CD4-positive, alpha-beta T cell treated with Interleukin-6 for 4 hours (primary cell): ENCODE data around the gene DLX2.
"Not testable (repeated sequence)": the region's sequence is repeated elsewhere in the genome, so short reads cannot be mapped to it uniquely, and the experiment has no call there.

Experiments used
- DNase-seq: peaks from one replicate; pipeline ENCODE4 v3.0.0-alpha.2; 2020; ENCODE audit warnings: mixed read lengths

The DLX2 gene

DNA sequence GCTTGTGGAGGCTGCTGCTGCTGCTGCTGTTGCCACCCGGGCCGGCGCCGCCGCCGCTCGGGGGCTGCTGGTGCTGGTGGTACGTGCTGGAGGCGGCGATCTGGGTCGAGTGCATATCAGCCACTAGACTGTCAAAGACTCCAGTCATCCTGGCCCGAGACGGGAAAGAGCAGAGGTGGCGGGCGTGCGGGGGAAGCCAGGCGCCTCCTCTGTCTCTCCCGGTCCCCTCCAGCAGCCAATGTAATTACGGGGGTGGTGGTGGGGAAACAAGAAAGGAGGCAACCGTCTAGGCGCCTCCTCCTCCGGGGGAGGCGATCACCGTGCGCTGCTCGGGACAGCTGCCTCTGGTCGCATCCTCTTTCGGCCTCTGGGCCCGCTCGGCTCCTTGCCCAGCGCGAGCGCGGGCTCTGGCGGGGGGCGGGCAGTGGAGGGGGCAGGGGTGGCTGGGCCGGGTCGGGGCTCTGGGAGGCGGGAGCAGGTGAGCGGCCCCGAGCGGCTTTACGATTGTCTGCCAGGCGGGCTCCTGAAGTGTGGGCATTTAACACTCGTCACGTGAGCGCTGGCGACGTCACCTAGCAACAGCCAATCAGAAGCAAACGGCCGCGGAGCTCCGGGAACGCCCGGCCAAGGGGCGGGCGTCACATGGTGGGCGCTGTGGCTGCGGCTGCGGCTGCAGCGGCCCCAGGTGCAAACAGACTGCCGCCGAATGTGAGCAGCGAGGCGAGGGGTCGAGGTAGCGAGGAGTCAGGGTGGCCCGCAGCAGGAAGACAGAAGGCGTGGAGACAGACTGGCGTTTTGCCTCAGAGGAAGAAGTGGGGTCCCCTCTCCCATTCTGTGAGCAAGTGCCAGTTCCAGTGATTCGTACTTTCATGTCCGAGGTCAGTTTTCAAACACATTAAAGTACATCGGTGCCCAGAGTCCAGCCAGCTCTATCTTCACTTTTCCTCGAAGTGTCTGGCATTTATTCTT is at the start of gene DLX2:
Gene DLX2 (minus strand): TSS at position 510 of the 969 bp plus-strand sequence. CDS start 362 bp downstream, at position 148.
- DNase-seq, result peak; percentile 65

DNA sequence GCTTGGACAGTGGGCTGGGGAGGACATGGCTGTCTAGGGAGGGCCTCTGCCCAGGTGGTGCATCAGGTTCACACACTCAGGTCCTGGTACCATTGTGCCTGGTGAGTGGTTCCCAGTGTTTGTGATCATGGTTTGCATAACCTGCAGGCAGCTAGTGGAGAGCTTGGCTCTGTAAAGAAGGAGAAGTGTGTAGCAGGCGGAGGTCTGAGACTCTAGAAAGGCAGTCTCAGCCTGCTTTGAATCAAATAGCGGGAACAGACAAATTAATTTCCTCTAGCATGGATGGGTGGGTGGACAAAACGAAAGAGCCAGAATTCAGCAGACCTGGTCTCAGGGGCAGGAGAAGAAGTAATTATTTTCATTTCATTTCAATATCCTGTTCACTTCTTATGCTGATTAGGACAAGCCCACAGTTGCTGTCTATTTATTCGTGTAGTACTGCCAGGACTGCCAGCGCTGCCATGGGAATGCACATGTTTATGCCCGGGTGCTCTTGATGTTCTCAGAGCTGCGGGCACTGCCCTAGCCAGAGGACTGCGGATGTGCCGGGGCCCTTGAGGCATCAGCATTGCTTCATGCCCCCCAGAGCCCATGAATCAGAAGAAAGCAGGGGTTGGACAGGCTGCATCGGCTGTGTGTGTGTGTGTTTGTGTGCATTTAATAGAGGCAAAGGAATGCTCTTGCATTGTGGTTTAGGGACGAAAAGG is 45.4 kb upstream of the DLX2 start:
- no peak for DNase-seq

- DNase-seq, result no peak
These were observed 41.1 kb upstream of the DLX2 start for GRCh38 chr2:172143817-172144216.

- not testable (repeated sequence) for DNase-seq
These were observed 36.0 kb upstream of the DLX2 start for GRCh38 chr2:172138727-172139126.

DNA sequence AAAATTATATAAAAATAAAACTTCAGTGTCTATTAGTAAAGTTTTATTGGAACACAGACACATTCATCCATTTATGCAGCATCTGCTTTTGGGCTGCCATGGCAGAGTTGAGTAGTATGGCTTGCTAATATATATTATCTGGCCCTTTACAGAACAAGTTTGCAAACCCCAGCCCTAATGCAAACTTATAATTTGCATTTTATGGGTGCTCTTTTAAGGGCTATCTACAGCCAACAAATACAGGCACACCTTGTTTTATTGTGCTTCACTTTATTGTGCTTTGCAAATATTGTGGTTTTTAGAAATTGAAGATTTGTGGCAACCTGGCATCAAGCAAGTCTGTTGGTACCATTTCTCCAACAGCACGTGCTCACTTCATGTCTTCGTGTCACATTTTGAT is 35.2 kb upstream of the DLX2 start:
- DNase-seq, result no peak

DNA sequence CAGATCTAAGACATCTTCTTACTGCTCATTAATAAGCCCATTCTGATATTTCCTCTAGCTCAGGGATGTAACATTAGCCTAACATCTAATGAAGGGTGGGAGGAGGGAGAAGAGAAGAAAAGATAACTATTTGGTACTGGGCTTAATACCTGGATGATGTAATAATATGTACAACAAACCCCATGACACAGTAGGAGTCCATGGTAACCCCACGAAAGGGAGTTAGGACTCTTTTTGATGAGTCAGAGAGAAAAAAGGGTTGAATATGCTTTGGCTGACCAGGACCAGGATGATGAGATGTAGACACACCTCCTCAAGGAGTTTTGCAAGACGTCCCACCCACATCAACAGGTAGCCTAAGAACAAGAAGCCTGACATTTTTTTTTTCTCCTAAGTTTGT is 34.4 kb upstream of the DLX2 start:
- DNase-seq, result no peak

DNA sequence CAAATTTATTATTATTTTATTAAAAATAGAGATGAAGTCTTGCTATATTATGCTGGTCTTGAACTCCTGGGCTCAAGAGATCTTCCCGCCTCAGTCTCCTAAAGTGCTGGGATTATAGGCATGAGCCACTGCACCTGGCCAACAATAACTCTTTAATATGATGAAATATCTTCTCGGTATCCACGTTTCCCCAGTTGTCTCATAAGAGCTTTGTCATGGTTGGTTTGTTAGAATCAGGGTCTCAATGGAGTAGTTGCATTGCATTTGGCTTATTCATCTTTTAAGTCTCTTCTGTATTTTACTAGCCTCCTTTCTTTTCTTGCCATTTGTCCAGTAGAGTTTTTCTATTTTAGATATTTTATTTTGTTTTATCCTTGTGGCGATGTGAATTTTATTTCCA is 32.7 kb upstream of the DLX2 start:
- no peak for DNase-seq

GRCh38 chr2:172134270-172134669 is 31.6 kb upstream of the DLX2 start:
- no peak for DNase-seq

DNA sequence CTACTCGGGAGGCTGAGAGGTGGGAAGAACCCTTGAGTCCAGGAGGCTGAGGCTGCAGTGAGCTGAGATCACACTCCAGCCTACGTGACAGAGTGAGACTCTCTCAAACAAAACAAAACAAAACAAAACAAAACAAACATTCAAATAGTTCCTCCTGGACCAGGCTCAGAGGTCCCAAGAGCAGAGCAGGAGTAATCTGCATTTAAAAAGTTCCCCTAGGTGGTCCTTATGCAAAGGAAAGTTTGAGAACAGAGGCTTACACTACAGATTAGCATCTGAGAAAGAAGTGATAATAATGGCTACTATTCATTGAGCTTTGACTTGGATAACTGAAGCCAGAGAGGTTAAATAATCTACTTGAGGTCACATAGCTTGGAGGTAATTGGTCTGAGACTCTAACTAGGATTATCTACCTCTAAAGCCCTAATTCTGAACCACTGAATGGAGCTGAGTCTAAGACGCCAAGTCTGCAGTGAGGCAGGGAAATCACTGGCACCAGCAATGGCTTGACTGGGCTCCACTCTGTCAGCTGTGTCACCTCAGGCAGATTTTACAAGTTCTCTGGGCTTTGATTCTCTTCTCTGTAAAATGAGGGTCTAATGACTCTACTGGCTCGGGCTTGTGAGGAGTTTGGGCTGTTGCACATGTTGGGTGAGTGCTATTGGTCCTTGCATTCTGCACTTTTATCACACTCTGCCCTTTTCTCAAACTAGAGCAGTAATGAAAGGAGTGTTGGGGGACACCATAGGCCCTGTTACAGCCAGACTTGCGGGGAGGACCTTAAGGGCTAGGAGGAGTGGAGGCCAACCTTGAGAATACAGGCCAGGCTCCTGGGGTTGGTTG is 29.2 kb upstream of the DLX2 start:
- no peak for DNase-seq

GRCh38 chr2:172129404-172129803 is 26.7 kb upstream of the DLX2 start:
- no peak for DNase-seq

DNA sequence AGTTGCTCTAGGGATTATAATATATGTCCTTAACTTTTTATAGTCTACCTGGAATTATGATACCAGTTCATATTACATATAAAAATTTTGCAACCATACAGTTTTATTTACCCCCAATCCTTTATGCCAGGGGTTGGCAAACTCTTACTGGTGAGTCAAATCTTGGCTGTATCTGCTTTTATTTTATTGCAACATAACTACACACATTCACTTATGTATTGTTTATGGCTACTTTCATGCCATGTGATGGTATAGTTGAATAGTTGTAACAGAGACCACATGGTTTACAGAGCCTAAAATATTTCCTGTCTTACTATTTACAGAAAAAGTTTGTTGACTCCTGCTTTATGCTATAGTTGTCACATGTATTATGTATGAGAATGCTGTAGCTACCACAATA is 25.8 kb upstream of the DLX2 start:
- no peak for DNase-seq

GRCh38 chr2:172120118-172120517 is 17.4 kb upstream of the DLX2 start:
- DNase-seq, result no peak

DNA sequence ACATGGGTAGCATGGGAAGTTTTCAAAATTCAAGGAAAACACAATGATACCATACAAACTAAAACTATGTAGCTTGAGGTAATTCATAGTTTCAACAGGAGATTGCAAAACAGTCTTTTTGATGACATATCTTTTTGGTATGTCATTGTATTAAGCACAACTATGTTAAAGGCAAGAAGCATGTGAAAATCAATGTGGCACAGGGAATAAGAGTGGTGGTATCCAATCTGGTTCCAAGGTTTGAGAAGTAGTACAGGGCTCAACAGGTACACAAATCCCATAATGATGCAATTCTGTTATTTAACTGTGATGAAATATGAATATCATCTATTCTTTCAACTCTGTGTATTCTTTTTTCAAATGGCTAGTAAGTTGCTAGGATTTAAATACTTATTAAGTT is 16.4 kb upstream of the DLX2 start:
- DNase-seq, result no peak

DNA sequence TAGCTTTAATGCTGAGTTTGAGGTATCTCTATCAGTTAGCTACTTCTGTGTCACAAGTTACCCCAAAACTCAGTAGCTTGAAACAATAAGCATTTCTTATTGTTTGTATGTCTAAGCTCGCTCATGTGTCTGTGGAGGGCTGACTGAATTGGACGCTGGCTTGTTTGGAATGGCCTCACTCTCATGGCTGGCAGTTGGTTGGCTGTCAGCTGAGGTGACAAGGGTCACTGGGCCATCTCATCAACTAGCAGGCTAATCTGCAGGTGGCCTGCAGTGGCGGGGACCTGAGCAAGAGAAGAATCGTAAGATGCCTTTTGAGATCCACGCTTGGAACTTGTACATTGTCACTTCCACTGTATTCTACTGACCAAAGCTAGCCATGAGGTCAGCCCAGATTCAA is 13.4 kb upstream of the DLX2 start:
- no peak for DNase-seq

GRCh38 chr2:172114579-172114978 is 11.9 kb upstream of the DLX2 start:
- no peak for DNase-seq

- DNase-seq, result not testable (repeated sequence)
These were observed 11.5 kb upstream of the DLX2 start for GRCh38 chr2:172114176-172114575.

DNA sequence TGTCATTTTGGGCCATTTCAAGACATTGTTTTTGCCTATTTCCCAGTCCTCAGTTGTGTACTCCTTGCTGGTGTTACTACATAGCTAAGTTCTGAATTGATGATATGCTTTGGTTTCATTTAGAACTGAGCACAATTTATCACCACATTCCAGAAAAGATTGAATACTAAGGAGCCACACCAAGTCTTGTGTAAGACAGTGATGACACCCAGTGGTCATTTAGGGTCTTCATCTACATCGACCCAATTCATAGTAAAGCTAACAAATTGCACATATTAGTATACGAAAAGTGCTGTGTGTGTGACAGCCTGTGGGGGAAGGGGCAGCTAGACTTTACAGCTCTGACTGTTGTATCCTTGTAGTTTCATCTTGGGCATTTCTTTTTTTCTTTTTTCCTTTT is 10.9 kb upstream of the DLX2 start:
- DNase-seq, result no peak

DNA sequence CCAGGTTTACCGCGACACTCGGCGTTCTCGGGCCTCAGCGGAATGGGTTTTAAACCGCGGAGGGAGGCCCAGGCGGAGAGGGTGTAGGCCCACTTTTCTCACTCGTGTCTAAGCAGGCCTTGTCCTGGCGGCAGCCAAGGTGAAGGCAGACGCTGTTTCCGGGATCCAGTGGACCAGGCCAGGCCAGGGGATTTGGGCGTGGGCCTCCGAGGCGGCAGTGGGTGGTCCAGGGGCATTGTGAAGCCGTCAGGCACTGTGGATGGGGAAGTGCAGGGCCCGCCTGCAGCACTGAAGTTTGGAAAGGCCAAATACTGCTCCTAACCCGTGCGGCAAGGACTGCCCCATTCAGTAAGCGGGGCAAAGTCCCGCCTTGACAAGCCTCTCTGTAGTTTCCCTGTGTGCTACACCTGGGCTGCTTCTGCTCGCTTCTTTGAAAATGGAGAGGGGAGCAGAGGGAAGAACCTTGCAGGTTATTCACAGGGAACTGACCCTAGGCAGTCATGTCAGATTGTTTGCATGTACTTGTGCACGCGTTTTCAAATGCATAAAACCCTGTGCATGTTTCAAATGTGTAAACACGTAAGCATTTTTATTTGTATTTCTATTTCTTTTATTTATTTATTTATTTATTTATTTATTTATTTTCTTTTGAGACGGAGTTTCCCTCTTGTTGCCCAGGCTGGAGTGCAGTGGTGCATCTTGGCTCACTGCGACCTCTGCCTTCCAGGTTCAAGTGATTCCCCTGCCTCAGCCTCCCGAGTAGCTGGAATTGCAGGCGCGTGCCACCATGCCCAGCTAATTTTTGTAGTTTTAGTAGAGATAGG is 7.5 kb upstream of the DLX2 start:
- DNase-seq, result no peak

- no peak for DNase-seq
These were observed 6.7 kb upstream of the DLX2 start for GRCh38 chr2:172109256-172109987.

DNA sequence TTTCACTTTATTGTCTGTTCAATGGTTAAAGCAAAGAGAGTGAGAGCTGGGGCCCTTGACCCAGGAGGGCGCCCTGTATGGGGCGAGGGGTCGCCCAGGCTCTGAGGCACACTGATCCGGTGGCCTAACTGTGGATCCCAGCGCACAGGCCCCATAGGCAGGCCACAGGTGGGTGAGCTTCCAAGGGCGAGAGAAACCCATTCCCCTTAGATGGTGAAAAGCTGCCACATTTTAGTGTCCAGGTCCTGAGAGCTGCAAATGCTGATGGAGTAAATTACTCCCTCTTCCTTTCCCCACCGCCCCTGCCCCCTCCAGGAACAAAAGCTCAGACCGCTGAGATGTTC is 5.9 kb upstream of the DLX2 start:
- no peak for DNase-seq
